CD4-positive, alpha-beta memory T cell (primary cell): ENCODE measurements around the gene CDKN3. TPM values are rescaled to one million over a fixed set of nuclear protein-coding genes. Genes with fewer than 3 reads are reported as not detected.

ENCODE experiments used
- CTCF ChIA-PET: fragments of 350-600 bp; sonication (Branson Sonifier 250); formaldehyde crosslinking; loops from one replicate; lab custom pipeline; 2021; ENCODE audit warnings: inconsistent platforms; ENCODE audit not compliant: partially characterized antibody; lab: Charles Lee
- POLR2A ChIA-PET: fragments of 350-600 bp; sonication (Branson Sonifier 250); formaldehyde crosslinking; loops from one replicate; lab custom pipeline; 2021; ENCODE audit not compliant: partially characterized antibody; lab: Charles Lee
- DNase-seq, 5 donors: peaks; one replicate each; pipeline versions ENCODE4 v3.0.0 to v3.0.0-alpha.2; 2020 to 2022; ENCODE audit warnings: mixed read lengths in 1 of 5
- H3K27ac ChIP-seq: one replicate; pipeline ENCODE4 v1.7.0; 2013; ENCODE audit warnings: low read depth, low read length
- H3K27me3 ChIP-seq: 2 replicates; pipeline ENCODE4 v1.7.0; 2013; ENCODE audit warnings: mild to moderate bottlenecking, low read length, moderate library complexity; ENCODE audit not compliant: insufficient read depth
- H3K36me3 ChIP-seq: 2 replicates; pipeline ENCODE4 v1.7.0; 2013; ENCODE audit warnings: mild to moderate bottlenecking, low read length, moderate library complexity; ENCODE audit not compliant: insufficient read depth
- H3K4me1 ChIP-seq: 2 replicates; pipeline ENCODE4 v1.7.0; 2013; ENCODE audit warnings: mild to moderate bottlenecking, low read length, moderate library complexity; ENCODE audit not compliant: insufficient read depth
- H3K4me3 ChIP-seq, 2 donors: one replicate each; pipeline ENCODE4 v1.7.0; 2013; ENCODE audit warnings: low read length in 2 of 2, mild to moderate bottlenecking in 1 of 2
- H3K9me3 ChIP-seq, 2 donors: one replicate each; pipeline ENCODE4 v1.7.0; 2013; ENCODE audit warnings: low read length in 2 of 2, control low read depth in 1 of 2; ENCODE audit not compliant: control insufficient read depth in 1 of 2
- H3K27ac Mint-ChIP-seq, 7 donors: one replicate each; pipeline ENCODE4 v1.8.0; 2020 to 2021; ENCODE audit warnings: mixed read lengths in 7 of 7, mild to moderate bottlenecking in 6 of 7, inconsistent platforms in 3 of 7, moderate library complexity in 3 of 7
- H3K27me3 Mint-ChIP-seq, 2 donors: one replicate each; pipeline ENCODE4 v1.8.0; 2020 to 2021; ENCODE audit warnings: mixed read lengths in 2 of 2
- H3K36me3 Mint-ChIP-seq, 2 donors: one replicate each; pipeline ENCODE4 v1.8.0; 2020 to 2021; ENCODE audit warnings: mixed read lengths in 2 of 2, inconsistent platforms in 1 of 2, mild to moderate bottlenecking in 1 of 2
- H3K4me1 Mint-ChIP-seq, 4 donors: one replicate each; pipeline ENCODE4 v1.8.0; 2020 to 2021; ENCODE audit warnings: mixed read lengths in 4 of 4, mild to moderate bottlenecking in 1 of 4
- H3K4me3 Mint-ChIP-seq, 8 donors: one replicate each; pipeline ENCODE4 v1.8.0; 2020 to 2021; ENCODE audit warnings: mixed read lengths in 8 of 8, mild to moderate bottlenecking in 7 of 8, moderate library complexity in 6 of 8, inconsistent platforms in 3 of 8
- H3K9me3 Mint-ChIP-seq, 8 donors: one replicate each; pipeline ENCODE4 v1.8.0; 2020 to 2021; ENCODE audit warnings: mixed read lengths in 8 of 8, mild to moderate bottlenecking in 5 of 8, inconsistent platforms in 3 of 8, moderate library complexity in 1 of 8
- intact Hi-C: fragments of 100-400 bp; cut with micrococcal nuclease; formaldehyde crosslinking; loops from one replicate; pipeline ENCODE4 v1.15.1; 2023
- polyA plus RNA-seq, 2 donors: library from polyadenylated mRNA; unstranded; fragments of 300-500 nt; fragmentation: Illumina TruSeq; gene quantifications; one replicate each; pipeline ENCODE4 v1.2.3, GENCODE V29; 2021
- total RNA-seq, 2 experiments: library from RNA; stranded (reverse); gene quantifications; one replicate each; pipeline ENCODE4 v1.2.3, GENCODE V29; 2021

CDKN3 gene
- total and polyA plus RNA-seq, 4 experiments from 2014 or later = 1.1 to 5.0 (median 2.2) TPM

GRCh38 chr14:54362089-54362504, 34.7 kb upstream of the CDKN3 start:
- Histone ChIP-seq H3K4me3 (no peak overlapping the region), H3K36me3 (no peaks in the 10 kb centered on the region), H3K4me1 (no peaks in the 10 kb centered on the region), H3K9me3 (no peaks in the 10 kb centered on the region), H3K27ac (no peak overlapping the region), H3K27me3 (no peaks in the 10 kb centered on the region)
- Mint-ChIP-seq H3K9me3 (peaks cover 0 to 2% (median 0%) of the 10 kb centered on the region in 8 donors), H3K36me3 (no peaks in the 10 kb centered on the region), H3K4me1 (no peaks in the 10 kb centered on the region), H3K27me3 (peaks cover 24 to 25% of the 10 kb centered on the region in 2 donors), H3K4me3 (no peak overlapping the region), H3K27ac (no peak overlapping the region)
- POLR2A ChIA-PET = no interaction called here
- no peak for DNase-seq
- intact Hi-C loops = no loop called here
- CTCF ChIA-PET = interaction anchor here (0.7 kb wide), 1 partner anchor 30 kb away, joined by 3 read pairs; no protein-coding TSS in a partner anchor

DNA sequence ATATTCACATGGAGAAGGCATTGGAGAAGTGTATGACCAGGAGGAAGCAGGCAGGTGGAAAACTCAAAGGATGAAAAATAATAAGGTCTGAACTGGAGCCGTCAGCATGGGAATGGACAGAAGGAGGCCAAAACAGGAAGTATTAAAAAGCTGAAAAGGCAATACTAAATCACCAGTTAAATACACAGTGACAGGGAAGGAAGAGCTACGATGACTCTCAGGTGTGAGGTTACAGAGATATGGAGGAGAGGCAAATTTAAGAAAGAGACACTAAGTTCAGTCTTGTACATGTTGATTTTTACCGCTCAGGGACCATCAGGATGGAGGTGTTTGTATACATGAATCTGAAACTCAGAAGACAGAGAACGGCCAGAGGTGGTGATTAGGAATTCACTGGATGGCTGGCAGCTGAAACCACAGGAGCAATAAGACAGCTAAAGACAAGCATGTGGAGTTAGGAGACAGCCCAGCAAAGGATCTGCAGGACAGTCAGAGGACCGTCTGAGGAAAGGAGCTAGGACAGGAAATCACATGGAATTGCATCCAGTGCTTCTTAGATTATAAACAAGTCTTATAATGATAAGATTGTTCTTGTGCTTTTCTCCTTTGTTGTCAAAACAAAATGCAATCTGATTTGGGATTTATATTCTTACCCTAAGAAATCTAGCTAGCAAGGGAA, 33.9 kb upstream of the CDKN3 start:
- Histone ChIP-seq H3K36me3 (no peaks in the 10 kb centered on the region), H3K27me3 (no peaks in the 10 kb centered on the region), H3K9me3 (no peaks in the 10 kb centered on the region), H3K27ac (no peak overlapping the region), H3K4me1 (no peaks in the 10 kb centered on the region), H3K4me3 (no peak overlapping the region)
- no peaks in the 10 kb centered on the region for H3K4me1 Mint-ChIP-seq
- CTCF ChIA-PET = interaction anchor here (0.6 to 1.1 kb wide), 2 partner anchors 10 to 328 kb away, joined by 3 to 5 read pairs; no protein-coding TSS in a partner anchor
- intact Hi-C loops = no loop called here
- peaks cover 26 to 27% of the 10 kb centered on the region in 2 donors for H3K27me3 Mint-ChIP-seq
- POLR2A ChIA-PET = no interaction called here
- DNase-seq = no peak
- no peaks in the 10 kb centered on the region for H3K9me3 Mint-ChIP-seq
- no peaks in the 10 kb centered on the region for H3K36me3 Mint-ChIP-seq
- H3K27ac Mint-ChIP-seq = no peak overlapping the region
- H3K4me3 Mint-ChIP-seq = no peak overlapping the region

GRCh38 chr14:54364555-54365415, 32.0 kb upstream of the CDKN3 start:
- Mint-ChIP-seq H3K27me3 (peaks cover 18 to 24% of the 10 kb centered on the region in 2 donors), H3K4me1 (no peaks in the 10 kb centered on the region), H3K36me3 (no peaks in the 10 kb centered on the region), H3K27ac (no peak overlapping the region), H3K9me3 (no peaks in the 10 kb centered on the region), H3K4me3 (no peak overlapping the region)
- DNase-seq = no peak
- intact Hi-C loops = no loop called here
- Histone ChIP-seq H3K36me3 (no peaks in the 10 kb centered on the region), H3K4me1 (no peaks in the 10 kb centered on the region), H3K27me3 (no peaks in the 10 kb centered on the region), H3K9me3 (no peaks in the 10 kb centered on the region), H3K4me3 (no peak overlapping the region), H3K27ac (no peak overlapping the region)
- ChIA-PET CTCF (no interaction called here), POLR2A (no interaction called here)

GRCh38 chr14:54366736-54367735, 29.8 kb upstream of the CDKN3 start:
- intact Hi-C loops = loop anchor here (1.0 kb wide), 2 partner anchors 53 to 74 kb away; partner anchors contain the start of gene CNIH1
- CTCF ChIA-PET = interaction anchor here (1.0 to 1.4 kb wide), 4 partner anchors 8 to 437 kb away, joined by 3 to 5 read pairs (median 4); no protein-coding TSS in a partner anchor
- Histone ChIP-seq H3K27ac (no peak overlapping the region), H3K9me3 (no peaks in the 10 kb centered on the region), H3K36me3 (no peaks in the 10 kb centered on the region), H3K4me3 (no peak overlapping the region), H3K4me1 (no peaks in the 10 kb centered on the region), H3K27me3 (no peaks in the 10 kb centered on the region)
- no peak overlapping the region for H3K27ac Mint-ChIP-seq
- no peaks in the 10 kb centered on the region for H3K4me1 Mint-ChIP-seq
- H3K9me3 Mint-ChIP-seq = no peaks in the 10 kb centered on the region
- peak; percentile 12 to 43 (median 22) for DNase-seq
- no peak overlapping the region for H3K4me3 Mint-ChIP-seq
- no peaks in the 10 kb centered on the region for H3K36me3 Mint-ChIP-seq
- peaks cover 11 to 15% of the 10 kb centered on the region in 2 donors for H3K27me3 Mint-ChIP-seq
- POLR2A ChIA-PET = no interaction called here

- POLR2A ChIA-PET = no interaction called here
Measured at GRCh38 chr14:54368291-54368690, 28.5 kb upstream of the CDKN3 start.

DNA sequence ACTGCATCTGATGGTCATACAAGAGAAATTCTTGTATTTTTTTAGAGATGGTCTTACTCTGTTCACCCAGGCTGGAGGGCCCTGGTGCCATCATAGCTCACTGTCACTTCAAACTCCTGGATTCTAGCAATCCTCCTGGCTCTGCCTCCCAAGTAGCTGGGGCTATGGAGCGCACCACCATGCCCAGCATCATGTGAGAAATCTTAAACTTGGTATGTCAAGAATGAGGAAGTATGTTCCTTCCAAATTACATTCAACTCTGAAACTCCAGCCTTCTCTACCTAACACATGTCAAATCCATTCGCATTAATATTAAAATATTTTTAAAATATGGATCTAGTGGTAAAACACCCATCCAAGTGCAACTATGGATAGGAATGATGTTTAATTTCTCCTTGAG, 27.5 kb upstream of the CDKN3 start:
- intact Hi-C loops = no loop called here
- no peaks in the 10 kb centered on the region for H3K4me1 ChIP-seq
- no peak for DNase-seq
- H3K27me3 Mint-ChIP-seq = peaks cover 4 to 7% of the 10 kb centered on the region in 2 donors
- H3K9me3 Mint-ChIP-seq = peaks cover 0 to 1% (median 0%) of the 10 kb centered on the region in 8 donors
- no peak overlapping the region for H3K4me3 Mint-ChIP-seq
- H3K27ac Mint-ChIP-seq = no peak overlapping the region
- ChIA-PET CTCF (no interaction called here), POLR2A (no interaction called here)
- no peak overlapping the region for H3K4me3 ChIP-seq
- H3K36me3 Mint-ChIP-seq = no peaks in the 10 kb centered on the region
- H3K4me1 Mint-ChIP-seq = no peaks in the 10 kb centered on the region
- no peaks in the 10 kb centered on the region for H3K9me3 ChIP-seq
- no peaks in the 10 kb centered on the region for H3K36me3 ChIP-seq
- peaks cover 3% of the 10 kb centered on the region for H3K27me3 ChIP-seq
- no peak overlapping the region for H3K27ac ChIP-seq

More at GRCh38 chr14:54368291-54368690, 28.5 kb upstream of the CDKN3 start:
- Mint-ChIP-seq H3K9me3 (peaks cover 0 to 1% (median 0%) of the 10 kb centered on the region in 8 donors), H3K27me3 (peaks cover 4 to 10% of the 10 kb centered on the region in 2 donors), H3K36me3 (no peaks in the 10 kb centered on the region), H3K4me3 (no peak overlapping the region), H3K27ac (no peak overlapping the region), H3K4me1 (no peaks in the 10 kb centered on the region)
- intact Hi-C loops = no loop called here
- Histone ChIP-seq H3K27ac (no peak overlapping the region), H3K4me3 (no peak overlapping the region), H3K36me3 (no peaks in the 10 kb centered on the region), H3K27me3 (no peaks in the 10 kb centered on the region), H3K9me3 (no peaks in the 10 kb centered on the region), H3K4me1 (no peaks in the 10 kb centered on the region)
- CTCF ChIA-PET = no interaction called here
- DNase-seq = no peak
